ENCODE measurements around the gene DLGAP1.

DNA sequence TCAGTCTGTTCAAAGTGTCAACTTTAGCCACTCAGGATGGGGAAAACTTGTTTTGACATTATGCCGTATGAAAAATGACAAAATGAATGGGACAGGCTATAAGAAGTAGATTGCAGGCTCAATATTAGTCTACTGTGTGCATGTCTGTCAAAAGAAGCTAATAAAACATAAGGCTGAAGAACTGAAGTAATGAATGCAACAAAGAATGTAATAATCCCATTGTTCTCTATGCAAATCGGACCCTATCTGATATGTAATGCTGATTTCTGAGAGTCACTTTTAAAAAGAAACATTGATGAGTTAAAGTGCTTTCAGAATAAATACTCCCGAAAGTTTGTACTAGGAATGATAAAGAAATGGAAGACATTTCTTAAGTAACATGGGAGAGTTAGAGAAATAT lies 172.2 kb downstream of the DLGAP1 start:
- TF ChIP-seq, protein P1, sequence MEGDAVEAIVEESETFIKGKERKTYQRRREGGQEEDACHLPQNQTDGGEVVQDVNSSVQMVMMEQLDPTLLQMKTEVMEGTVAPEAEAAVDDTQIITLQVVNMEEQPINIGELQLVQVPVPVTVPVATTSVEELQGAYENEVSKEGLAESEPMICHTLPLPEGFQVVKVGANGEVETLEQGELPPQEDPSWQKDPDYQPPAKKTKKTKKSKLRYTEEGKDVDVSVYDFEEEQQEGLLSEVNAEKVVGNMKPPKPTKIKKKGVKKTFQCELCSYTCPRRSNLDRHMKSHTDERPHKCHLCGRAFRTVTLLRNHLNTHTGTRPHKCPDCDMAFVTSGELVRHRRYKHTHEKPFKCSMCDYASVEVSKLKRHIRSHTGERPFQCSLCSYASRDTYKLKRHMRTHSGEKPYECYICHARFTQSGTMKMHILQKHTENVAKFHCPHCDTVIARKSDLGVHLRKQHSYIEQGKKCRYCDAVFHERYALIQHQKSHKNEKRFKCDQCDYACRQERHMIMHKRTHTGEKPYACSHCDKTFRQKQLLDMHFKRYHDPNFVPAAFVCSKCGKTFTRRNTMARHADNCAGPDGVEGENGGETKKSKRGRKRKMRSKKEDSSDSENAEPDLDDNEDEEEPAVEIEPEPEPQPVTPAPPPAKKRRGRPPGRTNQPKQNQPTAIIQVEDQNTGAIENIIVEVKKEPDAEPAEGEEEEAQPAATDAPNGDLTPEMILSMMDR (IDR thresholded peaks at IDR 0.05; ENCODE audit: insufficient read depth, low read length, poor library complexity, severe bottlenecking): no peak
- no peak for TF ChIP-seq EZH2phosphoT487 (conservative IDR thresholded peaks at IDR 0.05; ENCODE audit: low read length)
